ENCODE measurements around the gene DNASE1L2. TPM values are rescaled to one million over a fixed set of nuclear protein-coding genes. Genes with fewer than 3 reads are reported as not detected.
A peak's percentile ranks its signal among the peaks of the same experiment; 100 is the strongest.

Gene DNASE1L2
- total RNA-seq, 1 experiment from 2014 or later = 1.4 TPM

- peak; percentile 99 for DNase-seq (ENCODE audit: low read depth)
These were observed 12.9 kb upstream of the DNASE1L2 start, which contains the start of gene E4F1 for GRCh38 chr16:2223221-2223941. Gene E4F1, plus strand, starts transcription at chr16:2223591. Its CDS starts 23 bp downstream, at chr16:2223614.

GRCh38 chr16:2223942-2224486 lies 12.2 kb upstream of the DNASE1L2 start:
- DNase-seq (ENCODE audit: low read depth) = no peak

GRCh38 chr16:2226245-2226793 lies 9.9 kb upstream of the DNASE1L2 start:
- peak; percentile 44 for DNase-seq (ENCODE audit: low read depth)

GRCh38 chr16:2226918-2227317 lies 9.3 kb upstream of the DNASE1L2 start:
- no peak for DNase-seq (ENCODE audit: low read depth)

GRCh38 chr16:2228161-2228824 lies 8.0 kb upstream of the DNASE1L2 start:
- no peak for DNase-seq (ENCODE audit: low read depth)

- DNase-seq (ENCODE audit: low read depth) = no peak
These were observed 7.2 kb upstream of the DNASE1L2 start for GRCh38 chr16:2229091-2229490.

- DNase-seq (ENCODE audit: low read depth) = no peak
These were observed 6.5 kb upstream of the DNASE1L2 start for GRCh38 chr16:2229632-2230250.

- DNase-seq (ENCODE audit: low read depth) = no peak
These were observed 5.9 kb upstream of the DNASE1L2 start for GRCh38 chr16:2230376-2230775.

GRCh38 chr16:2231016-2231931 lies 5.0 kb upstream of the DNASE1L2 start:
- DNase-seq (ENCODE audit: low read depth) = peak; percentile 97

GRCh38 chr16:2232094-2232990 lies 3.9 kb upstream of the DNASE1L2 start:
- DNase-seq (ENCODE audit: low read depth) = no peak

GRCh38 chr16:2233046-2233775 lies 3.0 kb upstream of the DNASE1L2 start:
- no peak for DNase-seq (ENCODE audit: low read depth)

GRCh38 chr16:2233872-2234812 lies 2.1 kb upstream of the DNASE1L2 start:
- DNase-seq (ENCODE audit: low read depth) = no peak

- no peak for DNase-seq (ENCODE audit: low read depth)
These were observed 1.5 kb upstream of the DNASE1L2 start for GRCh38 chr16:2234813-2235170.

GRCh38 chr16:2235234-2235651 lies 1.0 kb upstream of the DNASE1L2 start:
- DNase-seq (ENCODE audit: low read depth) = no peak

GRCh38 chr16:2235695-2236336 lies 428 bp upstream of the DNASE1L2 start:
- DNase-seq (ENCODE audit: low read depth) = no peak

- DNase-seq (ENCODE audit: low read depth) = no peak
These were observed 848 bp downstream of the DNASE1L2 start for GRCh38 chr16:2237102-2237482.

- no peak for DNase-seq (ENCODE audit: low read depth)
These were observed 1.4 kb downstream of the DNASE1L2 start for GRCh38 chr16:2237493-2238149.

Data from LHCN-M2 (cell line).